Kidney epithelial cell (primary cell): ENCODE measurements around the gene ZNF726. TPM values are rescaled to one million over a fixed set of nuclear protein-coding genes. Genes with fewer than 3 reads are reported as not detected.
"Not testable (repeated sequence)": the region's sequence is repeated elsewhere in the genome, so short reads cannot be mapped to it uniquely, and the experiment has no call there.

Experiments used
- DNase-seq: peaks from one replicate; pipeline ENCODE4 v3.0.0-alpha.2; 2010; ENCODE audit warnings: low read depth
- H3K27me3 ChIP-seq: 2 replicates; pipeline ENCODE4 v1.6.0; 2011; ENCODE audit warnings: low read length; ENCODE audit not compliant: control insufficient read depth, insufficient read depth
- H3K36me3 ChIP-seq: 2 replicates; pipeline ENCODE4 v1.5.1; 2011; ENCODE audit warnings: low read length; ENCODE audit not compliant: control insufficient read depth, insufficient read depth
- H3K4me3 ChIP-seq: 2 replicates; pipeline ENCODE4 v1.5.1; 2011; ENCODE audit warnings: low read depth, mild to moderate bottlenecking, control low read depth, low read length
- total RNA-seq: library from RNA; depleted of rRNA; stranded (reverse); fragments of >200 nt; gene quantifications from 2 replicates; pipeline ENCODE4 v1.2.3, GENCODE V29; 2015
- TF ChIP-seq, protein P1 (sequence below): IDR thresholded peaks from 2 replicates; pipeline ENCODE4 v1.5.1; 2011; ENCODE audit warnings: mild to moderate bottlenecking, moderate library complexity, low read length, control low read depth, inconsistent platforms; ENCODE audit not compliant: insufficient read depth, poor library complexity, severe bottlenecking

ZNF726 gene
- total RNA-seq, 1 donor from 2014 or later, result 5.9 TPM

DNA sequence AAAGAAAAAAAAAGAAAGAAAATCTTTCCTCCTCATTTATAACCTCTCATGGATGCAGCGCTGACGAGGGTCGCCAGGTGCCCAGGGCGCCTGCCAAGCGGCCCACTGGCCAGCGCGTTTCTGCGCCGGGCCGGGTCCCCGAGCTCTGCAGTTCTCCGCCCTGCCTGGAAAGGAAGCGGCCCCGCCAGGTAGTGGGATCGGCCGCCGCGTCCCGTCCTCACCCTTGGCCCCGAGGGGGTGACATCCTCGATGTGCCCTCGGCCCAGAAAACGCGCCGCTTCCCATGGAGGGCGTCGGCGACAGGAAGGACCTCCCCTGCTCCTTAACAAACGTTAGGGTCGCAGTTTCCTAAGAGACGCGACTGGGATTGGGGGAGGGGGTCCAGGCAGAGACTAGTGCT is 56.9 kb downstream of the ZNF726 start:
- H3K27me3 ChIP-seq, result peaks cover 10% of the 10 kb centered on the region
- H3K36me3 ChIP-seq, result no peaks in the 10 kb centered on the region
- TF ChIP-seq, protein P1, sequence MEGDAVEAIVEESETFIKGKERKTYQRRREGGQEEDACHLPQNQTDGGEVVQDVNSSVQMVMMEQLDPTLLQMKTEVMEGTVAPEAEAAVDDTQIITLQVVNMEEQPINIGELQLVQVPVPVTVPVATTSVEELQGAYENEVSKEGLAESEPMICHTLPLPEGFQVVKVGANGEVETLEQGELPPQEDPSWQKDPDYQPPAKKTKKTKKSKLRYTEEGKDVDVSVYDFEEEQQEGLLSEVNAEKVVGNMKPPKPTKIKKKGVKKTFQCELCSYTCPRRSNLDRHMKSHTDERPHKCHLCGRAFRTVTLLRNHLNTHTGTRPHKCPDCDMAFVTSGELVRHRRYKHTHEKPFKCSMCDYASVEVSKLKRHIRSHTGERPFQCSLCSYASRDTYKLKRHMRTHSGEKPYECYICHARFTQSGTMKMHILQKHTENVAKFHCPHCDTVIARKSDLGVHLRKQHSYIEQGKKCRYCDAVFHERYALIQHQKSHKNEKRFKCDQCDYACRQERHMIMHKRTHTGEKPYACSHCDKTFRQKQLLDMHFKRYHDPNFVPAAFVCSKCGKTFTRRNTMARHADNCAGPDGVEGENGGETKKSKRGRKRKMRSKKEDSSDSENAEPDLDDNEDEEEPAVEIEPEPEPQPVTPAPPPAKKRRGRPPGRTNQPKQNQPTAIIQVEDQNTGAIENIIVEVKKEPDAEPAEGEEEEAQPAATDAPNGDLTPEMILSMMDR, result no peak
- no peak overlapping the region for H3K4me3 ChIP-seq
- DNase-seq, result no peak

DNA sequence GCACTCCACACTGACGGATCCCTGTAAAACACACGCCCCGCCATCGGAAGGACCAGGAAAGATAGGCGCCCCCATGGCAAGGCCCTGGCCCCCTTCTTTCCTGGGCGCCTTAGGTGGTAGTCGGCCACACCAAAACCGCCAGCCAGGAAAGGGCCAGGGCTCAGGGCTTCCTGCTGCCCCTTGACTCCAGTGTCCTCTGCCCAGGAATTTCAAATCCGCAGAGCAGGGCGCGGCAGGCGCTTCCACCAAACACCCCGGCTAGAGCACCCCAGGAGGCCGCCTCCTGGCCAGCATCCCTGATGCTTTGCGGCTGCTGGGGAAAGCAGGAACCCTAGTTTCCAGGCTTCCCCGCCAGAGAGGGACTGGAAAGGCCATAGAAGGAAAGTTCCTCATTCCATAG is 57.5 kb downstream of the ZNF726 start:
- no peaks in the 10 kb centered on the region for H3K36me3 ChIP-seq
- H3K4me3 ChIP-seq, result no peak overlapping the region
- TF ChIP-seq, protein P1, result no peak

DNA sequence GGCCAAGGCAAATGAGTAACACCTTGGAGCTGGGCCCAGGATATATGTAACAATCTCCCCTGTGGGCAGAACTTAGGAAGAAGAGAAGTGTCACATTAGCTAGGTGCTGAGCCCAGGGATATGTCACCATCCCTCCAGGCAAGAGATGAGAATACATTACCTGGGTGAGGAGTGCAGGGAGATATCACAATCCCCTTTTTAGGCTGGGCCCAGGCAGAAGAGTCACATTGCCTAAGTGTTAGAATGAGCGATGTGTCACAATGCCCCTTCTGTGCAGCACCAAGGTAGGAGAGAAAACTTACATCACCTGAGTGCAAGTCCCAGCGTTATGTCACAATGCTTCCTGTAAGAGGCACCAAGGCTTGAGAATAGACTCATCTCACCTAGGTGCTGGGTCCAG is 60.3 kb downstream of the ZNF726 start:
- peaks cover 10% of the 10 kb centered on the region for H3K27me3 ChIP-seq
- no peak for DNase-seq
- H3K4me3 ChIP-seq, result no peak overlapping the region
- H3K36me3 ChIP-seq, result no peaks in the 10 kb centered on the region
- TF ChIP-seq, protein P1, result no peak

More for the DNA sequence above, 57.5 kb downstream of the ZNF726 start:
- DNase-seq, result no peak
- H3K27me3 ChIP-seq, result peaks cover 10% of the 10 kb centered on the region

DNA sequence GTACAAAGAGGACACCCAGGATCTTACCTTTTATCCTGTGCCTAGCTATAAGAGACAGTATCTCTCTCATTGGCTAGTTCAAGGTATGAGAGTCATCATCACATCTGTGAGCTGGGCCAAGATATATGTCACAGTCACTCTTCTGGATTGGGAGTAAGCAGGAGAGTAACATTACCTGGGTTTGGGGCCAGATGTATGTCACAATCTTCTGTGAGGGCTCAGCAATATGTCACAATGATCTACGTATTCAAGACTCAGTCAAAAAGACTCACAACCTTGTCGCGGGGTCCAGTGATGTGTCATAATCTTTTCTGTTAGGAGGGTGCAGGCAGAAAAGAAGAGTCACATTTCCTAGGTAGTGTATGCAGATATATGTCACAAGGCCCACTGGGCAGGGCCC is 61.9 kb downstream of the ZNF726 start:
- H3K27me3 ChIP-seq, H3K4me3 ChIP-seq, DNase-seq, H3K36me3 ChIP-seq: not testable (repeated sequence)

DNA sequence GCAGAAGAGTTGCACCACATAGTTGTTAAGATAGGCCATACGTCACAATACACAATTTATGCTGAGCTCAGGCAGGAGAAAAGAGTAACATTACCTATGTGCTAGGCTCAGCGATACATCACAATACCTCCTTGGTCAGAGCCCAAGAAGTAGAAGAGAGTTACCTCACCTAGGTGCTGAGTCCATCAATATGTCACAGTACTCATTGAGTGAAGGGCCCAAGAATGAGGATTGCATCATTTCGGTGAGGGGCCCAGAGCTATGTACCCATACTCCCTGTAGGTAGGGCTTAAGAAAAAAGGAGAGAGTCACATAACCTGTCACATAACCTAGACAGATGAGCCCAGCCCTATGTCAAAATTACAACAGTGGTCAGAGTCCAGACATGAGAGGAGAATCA is 62.6 kb downstream of the ZNF726 start:
- DNase-seq, H3K27me3 ChIP-seq, H3K36me3 ChIP-seq, H3K4me3 ChIP-seq: not testable (repeated sequence)

DNA sequence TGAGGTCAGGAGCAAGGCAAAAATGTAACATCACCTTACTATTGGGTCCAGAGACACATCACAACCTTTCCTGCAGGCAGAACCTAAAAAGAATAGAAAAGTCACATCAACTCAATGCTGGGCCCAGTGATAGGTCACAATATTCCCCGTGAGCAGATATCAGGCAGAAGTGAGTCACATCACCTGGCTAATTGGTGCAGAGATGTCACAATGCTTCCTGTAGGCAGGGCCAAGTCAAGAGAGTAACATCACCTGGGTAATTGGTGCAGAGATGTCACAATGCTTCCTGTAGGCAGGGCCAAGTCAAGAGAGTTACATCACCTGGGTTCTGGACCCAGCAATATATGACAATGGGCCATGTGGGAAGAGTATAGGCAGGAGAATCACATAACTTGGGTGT is 63.4 kb downstream of the ZNF726 start:
- TF ChIP-seq, protein P1, result no peak

DNA sequence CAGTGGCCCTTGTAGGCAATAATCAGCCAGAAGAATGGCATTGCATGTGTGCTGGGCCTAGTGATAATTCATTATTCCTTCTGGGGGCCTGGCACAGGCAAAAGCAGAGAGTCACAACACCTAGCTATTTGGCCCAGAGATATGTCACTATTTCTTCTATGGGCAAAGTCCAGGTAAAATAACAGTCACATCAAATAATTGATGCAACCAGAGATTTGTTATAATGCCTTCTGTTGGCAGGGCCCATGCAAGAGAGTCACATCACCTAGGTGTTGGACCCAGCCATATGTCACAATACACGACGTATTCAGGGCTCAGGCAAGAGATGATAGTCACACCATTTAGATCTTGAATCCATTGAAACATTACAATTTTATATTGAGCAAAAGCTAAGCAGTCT is 66.1 kb downstream of the ZNF726 start:
- H3K27me3 ChIP-seq, result no peaks in the 10 kb centered on the region
- no peak overlapping the region for H3K4me3 ChIP-seq
- no peak for DNase-seq
- TF ChIP-seq, protein P1, result no peak
- H3K36me3 ChIP-seq, result no peaks in the 10 kb centered on the region

More for the DNA sequence above, 63.4 kb downstream of the ZNF726 start:
- no peak for DNase-seq
- H3K4me3 ChIP-seq, result no peak overlapping the region
- H3K36me3 ChIP-seq, result no peaks in the 10 kb centered on the region
- H3K27me3 ChIP-seq, result no peaks in the 10 kb centered on the region
